ENCODE measurements around the gene MINDY4.
A peak's percentile ranks its signal among the peaks of the same experiment; 100 is the strongest.

MINDY4 gene

GRCh38 chr7:30880125-30880720 is 109.0 kb downstream of the MINDY4 start:
- DNase-seq = no peak

- no peak for DNase-seq
These were observed 109.7 kb downstream of the MINDY4 start for GRCh38 chr7:30880941-30881340.

- DNase-seq = no peak
These were observed 110.2 kb downstream of the MINDY4 start for GRCh38 chr7:30881448-30881847.

- no peak for DNase-seq
These were observed 113.7 kb downstream of the MINDY4 start for GRCh38 chr7:30884881-30885280.

GRCh38 chr7:30886608-30887011 is 115.4 kb downstream of the MINDY4 start:
- no peak for DNase-seq

- no peak for DNase-seq
These were observed 116.3 kb downstream of the MINDY4 start for GRCh38 chr7:30887464-30887872.

GRCh38 chr7:30888747-30889146 is 117.5 kb downstream of the MINDY4 start:
- DNase-seq = no peak

- no peak for DNase-seq
These were observed 119.0 kb downstream of the MINDY4 start for GRCh38 chr7:30890226-30890625.

- DNase-seq = peak; percentile 64
These were observed 122.1 kb downstream of the MINDY4 start for GRCh38 chr7:30893357-30893756.

GRCh38 chr7:30894009-30894408 is 122.8 kb downstream of the MINDY4 start:
- no peak for DNase-seq

- no peak for DNase-seq
These were observed 123.8 kb downstream of the MINDY4 start for GRCh38 chr7:30894866-30895605.

GRCh38 chr7:30896036-30896435 is 124.8 kb downstream of the MINDY4 start:
- DNase-seq = no peak

- DNase-seq = no peak
These were observed 125.8 kb downstream of the MINDY4 start for GRCh38 chr7:30896783-30897637.

GRCh38 chr7:30897770-30898169 is 126.6 kb downstream of the MINDY4 start:
- no peak for DNase-seq

GRCh38 chr7:30898411-30898810 is 127.2 kb downstream of the MINDY4 start:
- no peak for DNase-seq

GRCh38 chr7:30899066-30899465 is 127.8 kb downstream of the MINDY4 start:
- DNase-seq = no peak

GRCh38 chr7:30899630-30900029 is 128.4 kb downstream of the MINDY4 start:
- DNase-seq = no peak

- no peak for DNase-seq
These were observed 128.8 kb downstream of the MINDY4 start for GRCh38 chr7:30900053-30900452.

GRCh38 chr7:30900803-30901362 is 129.7 kb downstream of the MINDY4 start:
- DNase-seq = no peak

- DNase-seq = no peak
These were observed 130.6 kb downstream of the MINDY4 start for GRCh38 chr7:30901856-30902255.

GRCh38 chr7:30902466-30902865 is 131.2 kb downstream of the MINDY4 start:
- no peak for DNase-seq

- DNase-seq = no peak
These were observed 131.9 kb downstream of the MINDY4 start for GRCh38 chr7:30903146-30903545.

- no peak for DNase-seq
These were observed 133.3 kb downstream of the MINDY4 start for GRCh38 chr7:30904561-30904960.
